BJ (cell line): ENCODE data around the gene ACADS. TPM values are rescaled to one million over a fixed set of nuclear protein-coding genes. Genes with fewer than 3 reads are reported as not detected.

Experiments
- CTCF ChIA-PET: fragments of 350-600 bp; formaldehyde crosslinking; extraction: SDS; loops from one replicate; lab custom pipeline; 2021; ENCODE audit warnings: antibody characterized with exemption, inconsistent platforms; lab: Yijun Ruan, JAX
- POLR2A ChIA-PET: fragments of 300-600 bp; sonication (Branson Sonifier 250); formaldehyde crosslinking; extraction: SDS; loops from one replicate; lab custom pipeline; 2021; ENCODE audit warnings: antibody characterized with exemption; lab: Charles Lee
- DNase-seq: peaks from one replicate; pipeline ENCODE4 v3.0.0-alpha.2; 2011; ENCODE audit warnings: low read depth
- H3K27me3 ChIP-seq: 2 replicates; pipeline ENCODE4 v1.6.0; 2011; ENCODE audit warnings: low read length; ENCODE audit not compliant: control insufficient read depth, insufficient read depth
- H3K36me3 ChIP-seq: 2 replicates; pipeline ENCODE4 v1.5.1; 2011; ENCODE audit warnings: low read length; ENCODE audit not compliant: control insufficient read depth, insufficient read depth
- H3K4me3 ChIP-seq: 2 replicates; pipeline ENCODE4 v1.5.1; 2011; ENCODE audit warnings: low read depth, mild to moderate bottlenecking, control low read depth, low read length
- CTCF ChIP-seq: IDR thresholded peaks from 2 replicates; pipeline ENCODE4 v1.5.1; 2011; ENCODE audit warnings: low read depth, mild to moderate bottlenecking, control low read depth, inconsistent platforms, low read length, moderate library complexity; ENCODE audit not compliant: insufficient read depth
- polyA plus RNA-seq: library from polyadenylated mRNA; depleted of rRNA; stranded (reverse); fragments of >200 nt; gene quantifications from 2 replicates; pipeline ENCODE4 v1.2.3, GENCODE V29; 2011

Gene ACADS
- polyA plus RNA-seq, 1 experiment: 11.9 TPM

GRCh38 chr12:120735181-120735580, 9.6 kb downstream of the ACADS start:
- H3K4me3 ChIP-seq: no peak overlapping the region
- H3K27me3 ChIP-seq: no peaks in the 10 kb centered on the region
- peaks cover 4% of the 10 kb centered on the region; the same call in 1 of the 2 replicates for H3K36me3 ChIP-seq
- ChIA-PET POLR2A (no interaction called here), CTCF (no interaction called here)
- no peak for DNase-seq
- TF ChIP-seq CTCF: no peak

- Histone ChIP-seq H3K36me3 (peaks cover 4% of the 10 kb centered on the region; the same call in 1 of the 2 replicates), H3K27me3 (no peaks in the 10 kb centered on the region), H3K4me3 (no peak overlapping the region)
- CTCF ChIA-PET: no interaction called here
- no peak for DNase-seq
- TF ChIP-seq CTCF: no peak
- POLR2A ChIA-PET: no interaction called here
Observed at GRCh38 chr12:120736404-120737331, 11.0 kb downstream of the ACADS start.

GRCh38 chr12:120737557-120738251, 12.1 kb downstream of the ACADS start:
- peak; percentile 23; the same call in 1 of the 2 replicates for TF ChIP-seq CTCF
- POLR2A ChIA-PET: no interaction called here
- CTCF ChIA-PET: interaction anchor here (0.7 to 2.1 kb wide), 2 partner anchors 146 to 234 kb away, joined by 3 to 7 read pairs; no protein-coding TSS in a partner anchor
- H3K4me3 ChIP-seq: no peak overlapping the region
- DNase-seq: no peak
- peaks cover 4% of the 10 kb centered on the region; the same call in 1 of the 2 replicates for H3K36me3 ChIP-seq
- no peaks in the 10 kb centered on the region for H3K27me3 ChIP-seq

- ChIA-PET CTCF (interaction anchor here (0.7 to 2.1 kb wide), 2 partner anchors 147 to 233 kb away, joined by 3 to 7 read pairs; no protein-coding TSS in a partner anchor), POLR2A (interaction anchor here (0.6 kb wide), 1 partner anchor 141 kb away, joined by 5 read pairs; no protein-coding TSS in a partner anchor)
- TF ChIP-seq CTCF: no peak
Observed at GRCh38 chr12:120738252-120739030, 12.8 kb downstream of the ACADS start.

More at GRCh38 chr12:120738252-120739030, 12.8 kb downstream of the ACADS start:
- DNase-seq: no peak
- Histone ChIP-seq H3K4me3 (no peak overlapping the region), H3K36me3 (peaks cover 4% of the 10 kb centered on the region; the same call in 1 of the 2 replicates), H3K27me3 (no peaks in the 10 kb centered on the region)
